ENCODE results near the gene KDM4C. TPM values are rescaled to one million over a fixed set of nuclear protein-coding genes. Genes with fewer than 3 reads are reported as not detected.
A peak's percentile ranks its signal among the peaks of the same experiment; 100 is the strongest.

KDM4C gene
- total and polyA plus RNA-seq, 2 of the 13 experiments (the other 11 are each of a cell fraction or from before 2014, with no cell fraction given) = 19.4 to 23.6 TPM

- TF ChIP-seq ZNF776 (CRISPR knock-in tag; IDR thresholded peaks at IDR 0.05) = no peak
- TF ChIP-seq ZSCAN25 (CRISPR knock-in tag; IDR thresholded peaks at IDR 0.05) = no peak
- TF ChIP-seq SATB2 (CRISPR knock-in tag; IDR thresholded peaks at IDR 0.05) = no peak
- TF ChIP-seq ZNF343 (CRISPR knock-in tag; IDR thresholded peaks at IDR 0.05) = 0 out of 2 replicates have a peak, but pooled peaks have one; percentile 23
- TF ChIP-seq SETDB1 (CRISPR knock-in tag; IDR thresholded peaks at IDR 0.05; ENCODE audit: borderline replicate concordance) = no peak
- TF ChIP-seq HOXA5 (CRISPR knock-in tag; IDR thresholded peaks at IDR 0.05) = no peak
- TF ChIP-seq KDM2A (CRISPR knock-in tag; IDR thresholded peaks at IDR 0.05; ENCODE audit: borderline replicate concordance, low read depth) = peak; percentile 22; the same call in 1 of the 2 replicates
- TF ChIP-seq KDM4B (CRISPR knock-in tag; IDR thresholded peaks at IDR 0.05) = no peak
- TF ChIP-seq, protein P1, sequence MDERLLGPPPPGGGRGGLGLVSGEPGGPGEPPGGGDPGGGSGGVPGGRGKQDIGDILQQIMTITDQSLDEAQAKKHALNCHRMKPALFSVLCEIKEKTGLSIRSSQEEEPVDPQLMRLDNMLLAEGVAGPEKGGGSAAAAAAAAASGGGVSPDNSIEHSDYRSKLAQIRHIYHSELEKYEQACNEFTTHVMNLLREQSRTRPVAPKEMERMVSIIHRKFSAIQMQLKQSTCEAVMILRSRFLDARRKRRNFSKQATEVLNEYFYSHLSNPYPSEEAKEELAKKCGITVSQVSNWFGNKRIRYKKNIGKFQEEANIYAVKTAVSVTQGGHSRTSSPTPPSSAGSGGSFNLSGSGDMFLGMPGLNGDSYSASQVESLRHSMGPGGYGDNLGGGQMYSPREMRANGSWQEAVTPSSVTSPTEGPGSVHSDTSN (CRISPR knock-in tag; IDR thresholded peaks at IDR 0.05) = no peak
- TF ChIP-seq AKAP8 (CRISPR knock-in tag; IDR thresholded peaks at IDR 0.05) = no peak
- no peak for TF ChIP-seq ZC3H4 (CRISPR knock-in tag; IDR thresholded peaks at IDR 0.05; ENCODE audit: borderline replicate concordance)
- TF ChIP-seq RCOR2 (CRISPR knock-in tag; IDR thresholded peaks at IDR 0.05) = no peak; the same call in 1 of the 2 replicates
- TF ChIP-seq, protein P2, sequence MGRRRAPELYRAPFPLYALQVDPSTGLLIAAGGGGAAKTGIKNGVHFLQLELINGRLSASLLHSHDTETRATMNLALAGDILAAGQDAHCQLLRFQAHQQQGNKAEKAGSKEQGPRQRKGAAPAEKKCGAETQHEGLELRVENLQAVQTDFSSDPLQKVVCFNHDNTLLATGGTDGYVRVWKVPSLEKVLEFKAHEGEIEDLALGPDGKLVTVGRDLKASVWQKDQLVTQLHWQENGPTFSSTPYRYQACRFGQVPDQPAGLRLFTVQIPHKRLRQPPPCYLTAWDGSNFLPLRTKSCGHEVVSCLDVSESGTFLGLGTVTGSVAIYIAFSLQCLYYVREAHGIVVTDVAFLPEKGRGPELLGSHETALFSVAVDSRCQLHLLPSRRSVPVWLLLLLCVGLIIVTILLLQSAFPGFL (CRISPR knock-in tag; IDR thresholded peaks at IDR 0.05) = no peak
- peak; percentile 90 for TF ChIP-seq PAXIP1 (CRISPR knock-in tag; conservative IDR thresholded peaks at IDR 0.05)
- TF ChIP-seq ZNF543 (CRISPR knock-in tag; IDR thresholded peaks at IDR 0.05) = no peak; the same call in 1 of the 2 replicates
- no peak for TF ChIP-seq THAP11 (CRISPR knock-in tag; IDR thresholded peaks at IDR 0.05)
- no peak for TF ChIP-seq MZF1 (CRISPR knock-in tag; IDR thresholded peaks at IDR 0.05; ENCODE audit: borderline replicate concordance)
- peak in 1 of 2 experiments; percentile 47; a peak in 1 of 4 replicates for TF ChIP-seq POLR2A (IDR thresholded peaks at IDR 0.05; ENCODE audit: insufficient read depth in 1 of 2, low read depth in 2 of 2, low read length in 2 of 2)
- TF ChIP-seq, protein P3, sequence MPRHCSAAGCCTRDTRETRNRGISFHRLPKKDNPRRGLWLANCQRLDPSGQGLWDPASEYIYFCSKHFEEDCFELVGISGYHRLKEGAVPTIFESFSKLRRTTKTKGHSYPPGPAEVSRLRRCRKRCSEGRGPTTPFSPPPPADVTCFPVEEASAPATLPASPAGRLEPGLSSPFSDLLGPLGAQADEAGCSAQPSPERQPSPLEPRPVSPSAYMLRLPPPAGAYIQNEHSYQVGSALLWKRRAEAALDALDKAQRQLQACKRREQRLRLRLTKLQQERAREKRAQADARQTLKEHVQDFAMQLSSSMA (CRISPR knock-in tag; IDR thresholded peaks at IDR 0.05) = no peak
- peak; percentile 67 for TF ChIP-seq POLR2AphosphoS5 (IDR thresholded peaks at IDR 0.05; ENCODE audit: low read depth, low read length)
- peak; percentile 72; the same call in 1 of the 2 replicates for TF ChIP-seq NCOR1 (IDR thresholded peaks at IDR 0.05; ENCODE audit: borderline replicate concordance, low read length)
- TF ChIP-seq PCBP1 (IDR thresholded peaks at IDR 0.05; ENCODE audit: borderline replicate concordance, low read depth, low read length) = no peak
- TF ChIP-seq ZKSCAN5 (CRISPR knock-in tag; IDR thresholded peaks at IDR 0.05) = no peak
These were observed 30.6 kb downstream of the KDM4C start (continued) for GRCh38 chr9:6788162-6789016.
